ENCODE results near the gene OR6C2. TPM values are rescaled to one million over a fixed set of nuclear protein-coding genes. Genes with fewer than 3 reads are reported as not detected.
"Not testable (repeated sequence)": the region's sequence is repeated elsewhere in the genome, so short reads cannot be mapped to it uniquely, and the experiment has no call there.

The OR6C2 gene
- total RNA-seq, 2 donors from 2014 or later: not detected

DNA sequence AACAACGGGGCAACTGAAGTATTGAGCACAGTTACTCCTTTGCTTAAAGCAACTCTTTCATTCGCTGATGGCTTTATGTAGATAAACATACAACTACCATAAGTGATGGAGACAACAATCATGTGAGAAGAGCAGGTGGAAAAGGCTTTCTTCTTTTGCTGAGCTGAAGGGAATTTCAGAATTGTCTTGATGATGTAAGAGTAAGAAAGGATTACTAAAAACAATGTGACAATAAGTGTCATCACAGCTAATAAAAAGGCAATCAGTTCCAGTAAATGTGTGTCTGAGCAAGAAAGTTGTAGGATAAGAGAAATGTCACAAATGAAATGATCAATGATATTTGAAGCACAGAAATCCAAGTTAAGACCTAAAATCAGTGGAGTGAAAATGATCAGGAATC lies 25.4 kb downstream of the OR6C2 start:
- Histone ChIP-seq H3K27ac (ENCODE audit: low read depth, low read length) (no peak overlapping the region), H3K36me3 (ENCODE audit: control insufficient read depth, insufficient read depth, low read length) (no peaks in the 10 kb centered on the region), H3K27me3 (ENCODE audit: control insufficient read depth, insufficient read depth, low read length, poor library complexity, severe bottlenecking) (no peaks in the 10 kb centered on the region), H3K4me1 (ENCODE audit: control insufficient read depth, insufficient read depth, low read length) (no peaks in the 10 kb centered on the region), H3K9ac (ENCODE audit: extremely low read depth, low read length, poor library complexity, severe bottlenecking) (no peak overlapping the region), H3K9me3 (ENCODE audit: control insufficient read depth, low read length) (no peaks in the 10 kb centered on the region), H3K4me3 (ENCODE audit: low read length) (no peak overlapping the region)
- DNase-seq: no peak
- H3K4me1 Mint-ChIP-seq: peaks cover 12% of the 10 kb centered on the region
- no peak overlapping the region for H3K27ac Mint-ChIP-seq
- no peaks in the 10 kb centered on the region for H3K27me3 Mint-ChIP-seq (ENCODE audit: insufficient read depth)
- TF ChIP-seq, protein P1, sequence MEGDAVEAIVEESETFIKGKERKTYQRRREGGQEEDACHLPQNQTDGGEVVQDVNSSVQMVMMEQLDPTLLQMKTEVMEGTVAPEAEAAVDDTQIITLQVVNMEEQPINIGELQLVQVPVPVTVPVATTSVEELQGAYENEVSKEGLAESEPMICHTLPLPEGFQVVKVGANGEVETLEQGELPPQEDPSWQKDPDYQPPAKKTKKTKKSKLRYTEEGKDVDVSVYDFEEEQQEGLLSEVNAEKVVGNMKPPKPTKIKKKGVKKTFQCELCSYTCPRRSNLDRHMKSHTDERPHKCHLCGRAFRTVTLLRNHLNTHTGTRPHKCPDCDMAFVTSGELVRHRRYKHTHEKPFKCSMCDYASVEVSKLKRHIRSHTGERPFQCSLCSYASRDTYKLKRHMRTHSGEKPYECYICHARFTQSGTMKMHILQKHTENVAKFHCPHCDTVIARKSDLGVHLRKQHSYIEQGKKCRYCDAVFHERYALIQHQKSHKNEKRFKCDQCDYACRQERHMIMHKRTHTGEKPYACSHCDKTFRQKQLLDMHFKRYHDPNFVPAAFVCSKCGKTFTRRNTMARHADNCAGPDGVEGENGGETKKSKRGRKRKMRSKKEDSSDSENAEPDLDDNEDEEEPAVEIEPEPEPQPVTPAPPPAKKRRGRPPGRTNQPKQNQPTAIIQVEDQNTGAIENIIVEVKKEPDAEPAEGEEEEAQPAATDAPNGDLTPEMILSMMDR (conservative IDR thresholded peaks at IDR 0.05): no peak
- peaks cover 3% of the 10 kb centered on the region for H3K9me3 Mint-ChIP-seq
- H3K36me3 Mint-ChIP-seq (ENCODE audit: low read depth): no peaks in the 10 kb centered on the region
- WGBS, 2 experiments (ENCODE audit: insufficient coverage in 1 of 2, insufficient read length in 1 of 2): 80 to 85% methylated on average over 1 of the region's 2 CpGs
- no peak overlapping the region for H3K4me3 Mint-ChIP-seq

DNA sequence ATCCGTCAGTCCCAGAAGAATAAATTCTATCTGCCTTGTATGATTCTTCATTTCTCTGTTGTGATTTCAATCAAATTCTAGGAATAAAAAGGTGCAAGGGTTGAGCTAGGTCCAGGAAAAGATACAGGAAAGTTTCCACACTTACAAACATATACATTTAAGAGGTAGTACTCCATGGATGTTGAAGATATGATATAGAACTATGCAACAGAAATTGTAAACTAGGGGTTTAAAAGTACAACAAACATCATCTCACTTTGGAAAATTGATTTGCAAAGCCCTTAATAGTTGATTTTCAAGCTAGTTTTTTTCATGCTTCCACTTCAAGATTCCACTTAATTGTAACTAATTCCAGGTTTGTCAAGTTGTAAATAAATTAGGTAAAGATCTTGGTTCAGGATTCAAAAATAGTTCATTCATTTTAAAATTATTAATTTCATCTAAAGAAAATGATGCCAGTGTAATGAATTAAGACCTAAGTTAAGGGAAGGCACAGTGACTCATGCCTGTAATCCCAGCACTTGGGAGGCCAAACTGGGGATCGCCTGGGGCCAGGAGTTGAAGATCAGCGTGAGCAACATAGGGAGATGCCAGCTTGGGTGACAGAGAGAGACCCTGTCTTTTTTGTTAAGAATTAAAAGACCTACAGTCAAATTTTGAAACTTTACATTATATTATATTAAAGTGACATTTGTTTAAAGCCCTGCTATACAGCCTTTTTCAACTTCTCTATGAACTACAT lies 26.4 kb downstream of the OR6C2 start, which contains the start of gene OR6C70:
Gene OR6C70, minus strand, starts transcription at position 51 of the 742 bp plus-strand sequence. Its CDS starts 0 bp downstream, at position 51.
- H3K27me3 Mint-ChIP-seq (ENCODE audit: insufficient read depth): no peaks in the 10 kb centered on the region
- 85 to 100% methylated on average over 1 to 2 of the region's 3 CpGs for WGBS, 2 experiments (ENCODE audit: insufficient coverage in 1 of 2, insufficient read length in 1 of 2)
- Histone ChIP-seq H3K4me3 (ENCODE audit: low read length) (no peak within 1 kb of the TSS), H3K27me3 (ENCODE audit: control insufficient read depth, insufficient read depth, low read length, poor library complexity, severe bottlenecking) (no peaks in the 10 kb centered on the region), H3K27ac (ENCODE audit: low read depth, low read length) (no peak within 1 kb of the TSS), H3K9ac (ENCODE audit: extremely low read depth, low read length, poor library complexity, severe bottlenecking) (no peak within 1 kb of the TSS), H3K9me3 (ENCODE audit: control insufficient read depth, low read length) (no peaks in the 10 kb centered on the region), H3K36me3 (ENCODE audit: control insufficient read depth, insufficient read depth, low read length) (no peaks in the 10 kb centered on the region), H3K4me1 (ENCODE audit: control insufficient read depth, insufficient read depth, low read length) (no peaks in the 10 kb centered on the region)
- TF ChIP-seq, protein P1 (conservative IDR thresholded peaks at IDR 0.05): no peak
- H3K4me1 Mint-ChIP-seq: peaks cover 12% of the 10 kb centered on the region
- H3K36me3 Mint-ChIP-seq (ENCODE audit: low read depth): no peaks in the 10 kb centered on the region
- H3K9me3 Mint-ChIP-seq: no peaks in the 10 kb centered on the region
- peak; percentile 74 for DNase-seq
- no peak within 1 kb of the TSS for H3K27ac Mint-ChIP-seq
- H3K4me3 Mint-ChIP-seq: no peak within 1 kb of the TSS

DNA sequence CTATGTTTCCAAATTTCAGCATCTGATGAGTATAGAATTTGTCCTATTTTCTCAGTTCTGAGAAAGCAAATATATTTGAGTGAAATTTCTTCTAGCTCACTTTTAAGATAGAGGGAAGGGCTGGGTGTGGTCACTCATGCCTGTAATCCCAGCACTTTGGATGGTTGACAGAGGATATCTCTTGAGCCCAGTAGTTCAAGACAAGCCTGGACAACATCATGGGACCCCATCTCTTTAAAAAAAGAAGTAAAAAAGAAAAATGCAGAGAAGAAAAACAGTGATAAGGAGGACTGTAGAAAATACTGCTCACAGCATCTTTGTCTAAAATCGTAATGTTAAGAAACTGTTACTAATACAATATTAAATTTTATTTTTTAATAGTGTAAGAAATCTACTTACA lies 28.4 kb downstream of the OR6C2 start:
- Mint-ChIP-seq H3K36me3 (ENCODE audit: low read depth) (no peaks in the 10 kb centered on the region), H3K4me3 (no peak overlapping the region), H3K4me1 (peaks cover 12% of the 10 kb centered on the region), H3K27me3 (ENCODE audit: insufficient read depth) (no peaks in the 10 kb centered on the region), H3K9me3 (no peaks in the 10 kb centered on the region), H3K27ac (no peak overlapping the region)
- TF ChIP-seq, protein P1 (conservative IDR thresholded peaks at IDR 0.05): no peak
- no peaks in the 10 kb centered on the region for H3K27me3 ChIP-seq (ENCODE audit: control insufficient read depth, insufficient read depth, low read length, poor library complexity, severe bottlenecking)
- no peak overlapping the region for H3K9ac ChIP-seq (ENCODE audit: extremely low read depth, low read length, poor library complexity, severe bottlenecking)
- H3K27ac ChIP-seq (ENCODE audit: low read depth, low read length): no peak overlapping the region
- H3K4me3 ChIP-seq (ENCODE audit: low read length): no peak overlapping the region
- no peak for DNase-seq
- WGBS, 2 experiments (ENCODE audit: insufficient coverage in 1 of 2, insufficient read length in 1 of 2): no CpG with 5 or more reads among the region's 1 CpG
- no peaks in the 10 kb centered on the region for H3K36me3 ChIP-seq (ENCODE audit: control insufficient read depth, insufficient read depth, low read length)
- H3K4me1 ChIP-seq (ENCODE audit: control insufficient read depth, insufficient read depth, low read length): no peaks in the 10 kb centered on the region
- H3K9me3 ChIP-seq (ENCODE audit: control insufficient read depth, low read length): no peaks in the 10 kb centered on the region

DNA sequence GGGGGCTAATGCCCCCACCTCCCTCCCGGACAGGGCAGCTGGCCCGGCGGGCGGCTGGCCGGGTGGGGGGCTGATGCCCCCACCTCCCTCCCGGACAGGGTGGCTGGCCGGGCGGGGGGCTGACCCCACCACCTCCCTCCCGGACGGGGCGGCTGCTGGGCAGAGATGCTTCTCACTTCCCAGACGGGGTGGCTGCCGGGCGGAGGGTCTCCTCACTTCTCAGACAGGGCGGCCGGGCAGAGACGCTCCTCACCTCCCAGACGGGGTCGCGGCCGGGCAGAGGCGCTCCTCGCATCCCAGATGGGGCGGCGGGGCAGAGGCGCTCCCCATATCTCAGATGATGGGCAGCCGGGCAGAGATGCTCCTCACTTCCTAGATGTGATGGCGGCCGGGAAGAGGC lies 35.3 kb downstream of the OR6C2 start:
- H3K27ac Mint-ChIP-seq; H3K9me3 ChIP-seq (ENCODE audit: control insufficient read depth, low read length); H3K9ac ChIP-seq (ENCODE audit: extremely low read depth, low read length, poor library complexity, severe bottlenecking); H3K27me3 ChIP-seq (ENCODE audit: control insufficient read depth, insufficient read depth, low read length, poor library complexity, severe bottlenecking); H3K36me3 Mint-ChIP-seq (ENCODE audit: low read depth); H3K36me3 ChIP-seq (ENCODE audit: control insufficient read depth, insufficient read depth, low read length); H3K4me1 Mint-ChIP-seq; H3K27me3 Mint-ChIP-seq (ENCODE audit: insufficient read depth); H3K4me3 ChIP-seq (ENCODE audit: low read length); H3K4me3 Mint-ChIP-seq; H3K4me1 ChIP-seq (ENCODE audit: control insufficient read depth, insufficient read depth, low read length); H3K27ac ChIP-seq (ENCODE audit: low read depth, low read length); DNase-seq: not testable (repeated sequence)
- WGBS, 2 experiments (ENCODE audit: insufficient coverage in 1 of 2, insufficient read length in 1 of 2): 94% methylated on average over 23 of the region's 29 CpGs; no CpG with 5 or more reads in 1 of the 2 experiments
- peaks cover 22% of the 10 kb centered on the region for H3K9me3 Mint-ChIP-seq

DNA sequence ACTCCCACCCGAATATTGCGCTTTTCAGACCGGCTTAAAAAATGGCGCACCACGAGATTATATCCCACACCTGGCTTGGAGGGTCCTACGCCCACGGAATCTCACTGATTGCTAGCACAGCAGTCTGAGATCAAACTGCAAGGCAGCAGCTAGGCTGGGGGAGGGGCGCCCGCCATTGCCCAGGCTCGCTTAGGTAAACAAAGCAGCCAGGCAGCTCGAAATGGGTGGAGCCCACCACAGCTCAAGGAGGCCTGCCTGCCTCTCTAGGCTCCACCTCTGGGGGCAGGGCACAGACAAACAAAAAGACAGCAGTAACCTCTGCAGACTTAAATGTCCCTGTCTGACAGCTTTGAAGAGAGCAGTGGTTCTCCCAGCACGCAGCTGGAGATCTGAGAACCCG lies 40.4 kb downstream of the OR6C2 start:
- H3K4me3 Mint-ChIP-seq: peak overlapping the region; percentile 61
- not testable (repeated sequence) for H3K27me3 ChIP-seq (ENCODE audit: control insufficient read depth, insufficient read depth, low read length, poor library complexity, severe bottlenecking); H3K4me1 Mint-ChIP-seq; H3K9me3 ChIP-seq (ENCODE audit: control insufficient read depth, low read length); H3K36me3 ChIP-seq (ENCODE audit: control insufficient read depth, insufficient read depth, low read length); H3K27me3 Mint-ChIP-seq (ENCODE audit: insufficient read depth); H3K27ac ChIP-seq (ENCODE audit: low read depth, low read length); DNase-seq; H3K4me1 ChIP-seq (ENCODE audit: control insufficient read depth, insufficient read depth, low read length); H3K9ac ChIP-seq (ENCODE audit: extremely low read depth, low read length, poor library complexity, severe bottlenecking); H3K4me3 ChIP-seq (ENCODE audit: low read length); H3K27ac Mint-ChIP-seq; H3K36me3 Mint-ChIP-seq (ENCODE audit: low read depth)
- peaks cover 28% of the 10 kb centered on the region for H3K9me3 Mint-ChIP-seq
- WGBS, 2 experiments (ENCODE audit: insufficient coverage in 1 of 2, insufficient read length in 1 of 2): 31% methylated on average over 4 of the region's 13 CpGs; no CpG with 5 or more reads in 1 of the 2 experiments

Measured in endodermal cell (in vitro differentiated cells).